ENCODE measurements around the gene PRKCE.

DNA sequence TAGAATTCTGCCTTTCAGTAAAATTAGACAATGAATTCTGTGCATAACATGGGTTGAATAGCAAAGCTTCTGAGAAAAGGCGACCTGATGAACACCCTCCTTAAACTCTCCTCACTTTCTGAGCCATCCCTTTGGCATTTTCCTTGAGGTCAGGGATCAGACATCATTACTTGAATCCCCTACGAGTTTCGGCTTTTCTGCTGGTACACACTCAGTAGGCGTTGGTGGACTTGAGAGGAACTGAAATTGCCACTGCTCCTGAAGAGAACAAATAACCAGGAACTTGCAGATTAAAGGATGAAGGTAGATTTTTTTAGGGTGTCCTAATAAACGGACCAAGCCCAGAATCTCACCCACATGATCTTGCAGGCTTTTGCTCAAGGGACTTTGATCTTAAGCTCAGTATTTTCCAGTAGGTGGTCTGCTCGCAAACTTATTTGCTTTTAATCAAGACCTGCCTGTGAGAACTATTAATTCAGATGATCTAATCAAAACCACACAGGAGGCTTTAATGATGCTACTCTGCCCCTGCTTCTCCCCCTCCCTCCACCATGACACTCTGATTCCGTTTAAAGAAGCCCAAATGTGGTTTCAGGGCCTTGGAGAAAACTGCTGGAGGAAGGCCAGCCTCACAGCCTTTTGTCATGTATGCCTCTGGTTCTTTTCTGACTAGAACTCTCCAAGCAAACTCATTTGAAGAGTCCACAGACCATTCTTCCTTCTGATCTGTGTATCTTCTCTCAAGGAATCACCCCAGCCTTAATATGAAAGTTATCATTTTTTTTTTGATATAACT is 124.9 kb downstream of the PRKCE start:
- TF ChIP-seq, protein P1, sequence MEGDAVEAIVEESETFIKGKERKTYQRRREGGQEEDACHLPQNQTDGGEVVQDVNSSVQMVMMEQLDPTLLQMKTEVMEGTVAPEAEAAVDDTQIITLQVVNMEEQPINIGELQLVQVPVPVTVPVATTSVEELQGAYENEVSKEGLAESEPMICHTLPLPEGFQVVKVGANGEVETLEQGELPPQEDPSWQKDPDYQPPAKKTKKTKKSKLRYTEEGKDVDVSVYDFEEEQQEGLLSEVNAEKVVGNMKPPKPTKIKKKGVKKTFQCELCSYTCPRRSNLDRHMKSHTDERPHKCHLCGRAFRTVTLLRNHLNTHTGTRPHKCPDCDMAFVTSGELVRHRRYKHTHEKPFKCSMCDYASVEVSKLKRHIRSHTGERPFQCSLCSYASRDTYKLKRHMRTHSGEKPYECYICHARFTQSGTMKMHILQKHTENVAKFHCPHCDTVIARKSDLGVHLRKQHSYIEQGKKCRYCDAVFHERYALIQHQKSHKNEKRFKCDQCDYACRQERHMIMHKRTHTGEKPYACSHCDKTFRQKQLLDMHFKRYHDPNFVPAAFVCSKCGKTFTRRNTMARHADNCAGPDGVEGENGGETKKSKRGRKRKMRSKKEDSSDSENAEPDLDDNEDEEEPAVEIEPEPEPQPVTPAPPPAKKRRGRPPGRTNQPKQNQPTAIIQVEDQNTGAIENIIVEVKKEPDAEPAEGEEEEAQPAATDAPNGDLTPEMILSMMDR (IDR thresholded peaks at IDR 0.05): no peak
- no peak for TF ChIP-seq POLR2A (IDR thresholded peaks at IDR 0.05)
